ENCODE measurements around the gene SOX6. TPM values are rescaled to one million over a fixed set of nuclear protein-coding genes. Genes with fewer than 3 reads are reported as not detected.

The SOX6 gene
- total RNA-seq, 1 donor from 2014 or later = 19.6 TPM

DNA sequence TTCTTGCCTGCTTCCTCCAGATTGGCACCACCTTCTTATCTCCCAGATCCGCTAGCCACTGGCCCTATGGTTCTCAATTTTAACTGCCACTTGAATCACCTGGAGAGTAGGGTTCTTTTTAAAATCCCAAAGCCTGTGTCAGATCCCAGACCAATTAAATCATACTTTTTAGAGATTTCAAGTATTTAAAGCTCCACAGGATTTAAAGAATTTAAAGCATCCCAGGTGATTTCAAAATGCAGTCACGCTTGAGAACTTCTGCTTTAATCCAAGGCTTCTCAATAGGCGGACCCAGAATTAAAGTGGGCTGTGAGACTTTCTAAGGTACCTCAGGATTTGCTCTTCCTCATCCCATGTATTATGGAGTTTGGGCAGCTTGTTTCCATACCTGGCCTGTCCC is 400.0 kb downstream of the SOX6 start:
- H3K27me3 Mint-ChIP-seq (ENCODE audit: low read depth) = no peaks in the 10 kb centered on the region
- no peaks in the 10 kb centered on the region for H3K4me1 Mint-ChIP-seq
- TF ChIP-seq, protein P1, sequence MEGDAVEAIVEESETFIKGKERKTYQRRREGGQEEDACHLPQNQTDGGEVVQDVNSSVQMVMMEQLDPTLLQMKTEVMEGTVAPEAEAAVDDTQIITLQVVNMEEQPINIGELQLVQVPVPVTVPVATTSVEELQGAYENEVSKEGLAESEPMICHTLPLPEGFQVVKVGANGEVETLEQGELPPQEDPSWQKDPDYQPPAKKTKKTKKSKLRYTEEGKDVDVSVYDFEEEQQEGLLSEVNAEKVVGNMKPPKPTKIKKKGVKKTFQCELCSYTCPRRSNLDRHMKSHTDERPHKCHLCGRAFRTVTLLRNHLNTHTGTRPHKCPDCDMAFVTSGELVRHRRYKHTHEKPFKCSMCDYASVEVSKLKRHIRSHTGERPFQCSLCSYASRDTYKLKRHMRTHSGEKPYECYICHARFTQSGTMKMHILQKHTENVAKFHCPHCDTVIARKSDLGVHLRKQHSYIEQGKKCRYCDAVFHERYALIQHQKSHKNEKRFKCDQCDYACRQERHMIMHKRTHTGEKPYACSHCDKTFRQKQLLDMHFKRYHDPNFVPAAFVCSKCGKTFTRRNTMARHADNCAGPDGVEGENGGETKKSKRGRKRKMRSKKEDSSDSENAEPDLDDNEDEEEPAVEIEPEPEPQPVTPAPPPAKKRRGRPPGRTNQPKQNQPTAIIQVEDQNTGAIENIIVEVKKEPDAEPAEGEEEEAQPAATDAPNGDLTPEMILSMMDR (conservative IDR thresholded peaks at IDR 0.05) = no peak
- H3K4me3 Mint-ChIP-seq = no peak overlapping the region
- no peak overlapping the region for H3K27ac Mint-ChIP-seq (ENCODE audit: unreplicated experiment)
- peaks cover 11% of the 10 kb centered on the region for H3K9me3 Mint-ChIP-seq
- DNase-seq (ENCODE audit: low read depth, low spot score) = no peak
- H3K36me3 Mint-ChIP-seq (ENCODE audit: low read depth) = peaks cover 2% of the 10 kb centered on the region

DNA sequence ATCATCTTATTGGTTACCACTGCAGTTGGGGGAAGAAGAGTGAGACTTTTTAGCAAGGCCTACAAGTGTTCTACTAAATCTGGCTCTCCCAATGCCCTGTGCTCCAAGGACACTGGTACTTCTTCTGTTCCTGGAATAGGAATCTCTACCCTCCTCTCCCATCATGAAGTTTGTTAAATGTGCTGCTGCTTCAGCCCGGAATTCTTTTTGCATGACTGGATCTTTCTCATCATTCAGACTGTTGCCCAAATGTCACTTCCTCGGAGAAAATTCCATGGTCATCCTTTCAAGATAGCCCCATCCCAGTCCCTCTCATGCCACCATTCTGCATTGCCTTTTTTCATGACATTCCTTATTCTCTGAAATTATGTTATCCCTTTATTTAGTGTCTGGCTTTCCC is 400.8 kb downstream of the SOX6 start:
- Mint-ChIP-seq H3K27ac (ENCODE audit: unreplicated experiment) (no peak overlapping the region), H3K4me1 (no peaks in the 10 kb centered on the region), H3K4me3 (no peak overlapping the region), H3K9me3 (peaks cover 11% of the 10 kb centered on the region), H3K36me3 (ENCODE audit: low read depth) (peaks cover 2% of the 10 kb centered on the region), H3K27me3 (ENCODE audit: low read depth) (no peaks in the 10 kb centered on the region)
- DNase-seq (ENCODE audit: low read depth, low spot score) = no peak
- TF ChIP-seq, protein P1 (conservative IDR thresholded peaks at IDR 0.05) = no peak

DNA sequence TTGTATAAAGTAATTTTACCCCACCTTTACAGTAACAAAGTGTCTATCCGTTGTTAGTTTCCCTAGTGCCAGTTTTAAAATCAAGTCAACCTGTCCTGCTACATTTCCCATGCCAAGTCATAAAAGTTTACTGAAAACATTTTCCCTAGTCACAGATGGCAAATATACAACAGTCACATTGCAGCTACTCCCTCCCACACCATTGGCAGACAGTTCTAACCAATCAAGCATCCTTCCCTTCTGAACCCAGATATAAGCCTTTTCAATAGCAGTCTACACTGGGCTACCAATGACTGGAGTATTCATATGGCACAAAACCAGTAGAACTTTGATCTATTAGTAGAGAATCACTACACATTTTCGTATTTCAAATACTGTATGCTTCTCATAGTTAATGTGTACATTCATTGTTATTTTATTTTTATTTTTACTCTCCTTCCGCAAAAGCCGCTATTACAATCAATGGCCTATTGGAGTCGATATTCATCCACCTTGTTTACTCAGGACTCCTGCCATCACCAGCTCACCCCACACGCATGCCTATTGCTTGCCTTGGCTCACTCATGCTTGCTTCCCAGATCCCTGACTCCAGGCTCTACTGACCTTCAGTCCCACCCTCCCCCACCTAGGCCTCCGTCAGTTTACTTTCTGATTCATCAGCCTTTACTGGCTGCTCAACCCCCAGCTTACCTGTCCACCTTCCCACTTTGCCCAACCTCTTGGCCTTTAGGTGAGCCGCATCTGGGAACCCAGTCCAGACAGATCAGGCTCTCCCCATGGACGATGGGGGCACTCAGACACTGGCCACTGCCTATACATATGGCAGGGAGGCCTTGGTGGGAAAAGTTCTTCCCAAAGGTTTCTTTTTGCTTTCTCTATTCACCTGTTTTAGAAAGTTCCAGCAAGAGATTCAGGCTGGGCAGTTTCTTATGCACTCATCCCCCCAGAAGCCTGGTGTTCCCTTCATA is 408.4 kb downstream of the SOX6 start:
- H3K4me1 Mint-ChIP-seq = no peaks in the 10 kb centered on the region
- no peak for DNase-seq (ENCODE audit: low read depth, low spot score)
- TF ChIP-seq, protein P1 (conservative IDR thresholded peaks at IDR 0.05) = no peak
- peaks cover 16% of the 10 kb centered on the region for H3K36me3 Mint-ChIP-seq (ENCODE audit: low read depth)
- no peaks in the 10 kb centered on the region for H3K27me3 Mint-ChIP-seq (ENCODE audit: low read depth)
- H3K9me3 Mint-ChIP-seq = peaks cover 20% of the 10 kb centered on the region
- H3K4me3 Mint-ChIP-seq = no peak overlapping the region
- H3K27ac Mint-ChIP-seq (ENCODE audit: unreplicated experiment) = no peak overlapping the region

DNA sequence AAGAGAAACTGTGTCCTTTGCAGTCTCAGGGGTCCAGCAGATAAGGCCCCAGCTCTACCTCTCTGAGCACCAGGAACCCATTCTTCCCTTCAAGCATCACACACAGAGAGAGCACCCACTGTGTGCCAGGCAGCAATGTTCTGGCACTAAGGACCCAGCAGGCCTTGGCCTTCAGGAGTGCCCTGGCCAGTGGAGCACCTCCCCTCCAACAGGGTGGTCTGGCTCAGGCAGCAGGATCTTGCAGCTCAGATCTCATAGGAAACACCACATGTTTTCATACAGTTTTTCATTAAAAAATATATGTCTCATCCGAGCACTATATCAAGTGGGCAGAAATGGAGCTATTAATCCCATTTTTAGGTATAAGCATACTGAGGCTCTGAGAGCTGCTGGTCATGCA is 410.6 kb downstream of the SOX6 start:
- H3K4me1 Mint-ChIP-seq = no peaks in the 10 kb centered on the region
- no peaks in the 10 kb centered on the region for H3K27me3 Mint-ChIP-seq (ENCODE audit: low read depth)
- H3K4me3 Mint-ChIP-seq = no peak overlapping the region
- H3K9me3 Mint-ChIP-seq = peaks cover 20% of the 10 kb centered on the region
- TF ChIP-seq, protein P1 (conservative IDR thresholded peaks at IDR 0.05) = no peak
- H3K36me3 Mint-ChIP-seq (ENCODE audit: low read depth) = peaks cover 16% of the 10 kb centered on the region
- H3K27ac Mint-ChIP-seq (ENCODE audit: unreplicated experiment) = no peak overlapping the region
- no peak for DNase-seq (ENCODE audit: low read depth, low spot score)

DNA sequence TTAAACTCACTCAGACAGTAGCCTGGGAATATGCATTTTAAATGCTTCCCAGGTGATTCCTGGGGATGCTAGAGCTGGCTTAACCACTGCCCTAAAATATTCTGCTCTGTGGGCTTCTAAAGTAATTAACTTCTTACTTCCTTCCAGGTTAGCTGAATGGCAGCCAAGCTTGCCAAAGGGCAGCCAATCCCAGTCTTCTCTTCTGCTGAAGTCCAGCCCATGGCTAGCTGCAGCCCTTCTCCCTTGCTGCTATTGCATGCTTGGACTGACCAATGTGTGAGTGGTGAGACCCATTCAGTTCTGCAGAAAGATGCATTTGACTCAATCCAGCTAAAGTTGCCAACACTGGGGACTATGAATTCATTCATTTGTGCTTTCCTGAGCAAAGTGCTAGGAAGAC is 411.9 kb downstream of the SOX6 start:
- TF ChIP-seq, protein P1 (conservative IDR thresholded peaks at IDR 0.05) = no peak
- no peak for DNase-seq (ENCODE audit: low read depth, low spot score)

More for the DNA sequence above, 411.9 kb downstream of the SOX6 start:
- H3K36me3 Mint-ChIP-seq (ENCODE audit: low read depth) = peaks cover 16% of the 10 kb centered on the region
- H3K27ac Mint-ChIP-seq (ENCODE audit: unreplicated experiment) = no peak overlapping the region
- H3K27me3 Mint-ChIP-seq (ENCODE audit: low read depth) = no peaks in the 10 kb centered on the region
- H3K4me3 Mint-ChIP-seq = no peak overlapping the region
- peaks cover 20% of the 10 kb centered on the region for H3K9me3 Mint-ChIP-seq
- H3K4me1 Mint-ChIP-seq = no peaks in the 10 kb centered on the region

Data from neural crest cell (in vitro differentiated cells).